ENCODE data around the gene SULT1C3.
"Not testable (repeated sequence)": the region's sequence is repeated elsewhere in the genome, so short reads cannot be mapped to it uniquely, and the experiment has no call there.

SULT1C3 gene

DNA sequence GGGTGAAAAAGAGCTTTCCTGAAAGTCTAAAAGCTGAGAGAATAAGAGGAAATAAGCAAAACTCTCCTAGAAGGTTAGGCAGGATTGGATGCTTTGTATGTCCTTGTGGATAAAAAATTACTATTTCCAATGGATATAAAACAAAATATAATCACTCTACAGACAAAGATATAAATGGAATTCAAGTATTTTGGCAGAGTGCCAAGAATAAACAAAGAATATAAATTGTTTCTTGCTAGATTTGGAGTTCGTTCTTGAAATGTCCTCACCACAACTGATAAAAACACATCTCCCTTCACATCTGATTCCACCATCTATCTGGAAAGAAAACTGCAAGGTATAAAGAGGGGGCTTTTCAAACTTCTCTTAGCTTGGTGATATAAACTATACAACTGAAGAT is 13.3 kb downstream of the SULT1C3 start:
- no peak for DNase-seq

DNA sequence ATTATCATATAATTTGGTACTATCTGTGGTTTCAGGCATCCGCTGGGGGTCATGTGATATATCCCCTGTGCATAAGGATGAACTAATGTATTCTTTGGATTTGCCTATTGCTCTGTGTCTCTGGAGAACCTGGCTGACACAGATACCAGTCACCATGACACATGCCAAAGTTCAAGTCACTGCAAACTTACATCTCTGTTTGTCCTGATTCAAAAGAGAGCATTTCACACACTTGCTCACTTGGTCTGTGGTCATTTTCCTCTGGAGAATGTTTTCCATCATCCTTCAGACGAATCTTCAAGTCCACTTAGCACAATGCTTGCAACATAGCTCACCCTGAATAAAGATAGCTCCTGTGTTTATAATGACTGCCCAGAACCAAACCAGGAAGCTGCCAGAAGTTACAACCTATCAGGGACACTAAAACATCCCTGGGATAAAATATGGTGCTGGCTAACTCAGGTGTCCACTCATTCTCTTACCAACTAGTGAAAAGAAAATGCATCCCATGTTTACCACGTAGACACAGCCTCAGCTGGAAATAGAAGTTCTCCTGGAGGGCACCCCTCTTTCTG is 18.1 kb downstream of the SULT1C3 start:
- DNase-seq, result no peak

DNA sequence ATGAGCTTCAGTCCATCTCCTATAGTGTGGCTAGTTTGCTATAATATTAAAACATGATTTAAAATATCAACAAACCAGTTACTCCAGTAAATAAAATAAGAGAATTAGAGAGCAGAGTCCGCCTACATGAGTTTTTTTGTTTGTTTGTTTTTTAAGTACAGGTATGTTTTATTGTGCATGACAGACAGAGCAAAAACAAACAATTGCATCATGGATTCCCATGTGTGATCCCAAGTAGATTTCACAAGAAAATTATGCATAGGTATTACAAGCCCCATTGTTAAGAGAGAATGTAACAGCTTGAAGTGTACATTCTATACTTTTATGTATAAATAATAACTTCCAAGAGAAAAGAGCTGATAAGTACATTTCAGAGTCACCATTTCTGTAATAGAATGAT is 21.0 kb downstream of the SULT1C3 start:
- DNase-seq, result no peak

DNA sequence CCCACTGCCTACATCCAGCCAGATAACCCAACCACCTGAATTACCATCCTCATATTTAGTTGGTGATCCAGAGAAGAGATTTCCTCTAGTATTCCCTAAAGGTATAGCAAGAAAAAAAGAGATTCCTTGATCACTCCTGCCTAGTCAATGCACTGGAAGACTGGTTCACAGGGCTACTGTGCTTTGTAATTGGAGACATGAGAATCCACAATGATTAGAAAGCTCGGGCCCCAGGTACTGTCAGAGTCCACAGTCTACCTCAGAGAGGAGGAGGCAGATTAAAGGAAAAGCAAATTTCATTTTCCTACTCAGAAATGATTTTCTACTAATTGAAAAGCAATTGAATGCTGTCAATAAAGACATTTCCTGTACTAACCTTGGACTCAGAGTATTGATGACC is 22.3 kb downstream of the SULT1C3 start:
- no peak for DNase-seq

DNA sequence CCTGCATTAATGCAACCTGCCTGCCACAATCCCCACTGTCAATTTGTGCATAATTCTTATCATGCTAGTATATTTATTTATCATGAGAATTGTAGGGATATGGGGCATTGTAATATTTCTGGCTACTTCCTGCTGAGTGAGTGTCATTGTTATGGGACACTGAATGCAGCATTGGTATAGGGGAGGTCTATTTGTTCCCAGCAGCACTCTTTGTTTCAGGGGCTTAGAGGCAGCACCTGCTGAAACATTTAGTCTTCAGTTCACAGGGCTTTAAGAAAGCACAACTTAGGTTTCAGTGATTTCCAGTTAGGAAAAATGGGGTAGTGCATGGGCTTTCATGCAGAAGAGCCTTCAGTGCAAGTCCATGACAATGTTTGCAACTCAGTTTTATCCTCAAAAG is 23.6 kb downstream of the SULT1C3 start:
- DNase-seq, result no peak

DNA sequence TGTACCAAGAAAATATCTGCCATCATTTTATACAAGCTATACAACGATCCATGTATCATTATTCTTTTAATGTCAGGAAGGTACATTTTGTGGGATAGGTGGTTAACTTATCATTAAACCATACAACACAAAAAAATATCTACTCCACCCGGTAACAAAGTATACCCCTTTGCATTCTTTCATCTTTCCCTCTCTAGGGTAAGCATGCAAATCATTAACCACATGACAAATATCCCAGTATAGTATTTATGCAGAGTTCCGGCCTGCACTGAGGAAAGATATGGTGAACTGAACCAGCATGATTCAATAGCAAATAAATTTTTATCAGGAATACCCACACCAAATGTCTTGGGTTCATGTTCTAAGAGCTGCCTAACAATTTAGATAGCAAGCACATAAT is 26.4 kb downstream of the SULT1C3 start:
- DNase-seq, result no peak

DNA sequence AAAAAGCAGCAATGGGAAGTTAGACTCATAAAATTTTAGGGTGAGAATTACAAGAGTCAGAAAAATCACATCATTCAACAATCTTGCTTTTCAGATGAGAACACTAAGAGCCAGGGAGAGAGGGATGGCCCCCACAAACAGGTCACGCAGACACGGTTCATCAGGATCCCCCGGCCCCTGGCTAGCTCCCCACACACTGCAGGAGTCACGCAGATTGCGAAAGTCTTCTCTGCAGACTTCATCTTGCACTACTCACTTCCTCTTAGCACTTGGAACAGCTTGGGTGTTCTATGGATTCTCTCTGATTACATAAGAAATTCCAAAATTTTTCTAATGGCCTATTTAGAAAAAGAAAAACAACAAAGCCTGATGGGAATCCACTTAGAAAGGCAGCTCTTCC is 27.3 kb downstream of the SULT1C3 start:
- no peak for DNase-seq

DNA sequence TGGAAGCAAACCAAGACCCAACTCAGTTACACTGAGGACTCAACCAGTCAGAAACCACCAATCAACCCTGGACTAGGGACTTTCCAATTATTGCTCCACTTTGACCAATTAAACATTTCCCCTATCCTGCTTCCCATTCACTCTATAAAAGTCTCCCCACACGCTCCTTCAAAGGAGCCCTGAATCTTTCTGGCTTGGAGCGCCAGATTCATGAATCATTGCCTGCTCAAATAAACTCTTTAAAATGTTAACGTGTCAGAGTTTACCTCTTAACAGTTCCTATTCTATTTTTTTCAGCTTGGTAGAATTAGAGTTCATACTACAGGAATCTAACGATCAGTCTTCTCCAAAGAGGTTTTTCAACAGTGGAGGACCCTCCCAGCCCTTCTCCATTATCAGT is 28.2 kb downstream of the SULT1C3 start:
- no peak for DNase-seq

DNA sequence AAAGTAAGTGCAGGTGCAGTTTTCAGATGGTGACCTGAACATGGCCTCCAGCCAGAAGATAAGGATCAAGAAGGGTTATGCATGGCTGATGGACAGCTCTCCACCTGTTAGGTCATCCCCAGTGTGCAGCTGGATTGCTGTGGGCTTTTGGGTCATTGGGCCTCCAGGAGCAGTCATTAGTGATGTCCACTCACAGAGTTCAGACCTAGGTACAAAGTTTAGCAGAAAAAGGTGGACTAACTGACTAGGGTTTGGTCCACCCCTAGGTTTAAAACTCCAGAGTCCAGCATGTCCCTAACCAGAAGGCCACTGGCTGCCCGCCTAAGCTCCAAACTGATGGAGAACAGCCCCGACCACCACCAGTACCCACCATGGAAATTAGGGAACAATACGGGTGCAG is 30.6 kb downstream of the SULT1C3 start:
- DNase-seq, result no peak

DNA sequence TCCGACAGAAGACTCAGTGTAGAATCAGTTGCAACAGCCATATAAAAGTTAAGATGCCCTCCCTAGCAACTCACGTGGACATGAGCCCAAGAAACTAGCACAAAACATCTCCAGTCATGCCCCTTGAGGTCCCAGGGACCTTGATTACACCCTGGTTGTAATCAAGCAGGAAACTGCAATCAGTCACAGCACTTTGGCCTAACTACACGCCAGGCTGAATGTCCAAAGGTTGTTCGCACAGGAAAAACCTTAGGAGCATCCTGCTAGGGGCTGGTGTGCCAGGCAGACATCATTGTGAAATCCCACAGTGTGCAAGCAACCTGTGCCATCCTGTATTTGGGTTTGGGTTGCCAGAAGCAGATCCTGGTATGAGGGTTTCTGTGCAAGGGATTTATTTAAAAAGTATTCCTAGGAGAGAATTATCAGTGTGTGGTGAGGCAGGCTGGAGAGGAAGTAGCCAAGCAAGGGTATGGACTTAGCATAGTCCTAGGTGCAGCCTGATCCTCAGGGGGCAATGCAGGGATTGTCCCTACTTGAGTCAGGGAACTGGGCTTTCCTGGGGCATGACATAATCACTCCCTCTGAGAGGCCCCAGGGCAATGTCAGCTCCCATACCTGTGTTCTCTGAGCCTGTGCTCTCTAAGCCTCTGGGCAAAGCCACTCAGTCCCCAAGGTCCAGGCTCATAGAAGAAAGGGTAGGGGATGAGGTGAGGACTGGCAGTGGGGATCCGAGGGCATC is 31.2 kb downstream of the SULT1C3 start:
- DNase-seq, result no peak

DNA sequence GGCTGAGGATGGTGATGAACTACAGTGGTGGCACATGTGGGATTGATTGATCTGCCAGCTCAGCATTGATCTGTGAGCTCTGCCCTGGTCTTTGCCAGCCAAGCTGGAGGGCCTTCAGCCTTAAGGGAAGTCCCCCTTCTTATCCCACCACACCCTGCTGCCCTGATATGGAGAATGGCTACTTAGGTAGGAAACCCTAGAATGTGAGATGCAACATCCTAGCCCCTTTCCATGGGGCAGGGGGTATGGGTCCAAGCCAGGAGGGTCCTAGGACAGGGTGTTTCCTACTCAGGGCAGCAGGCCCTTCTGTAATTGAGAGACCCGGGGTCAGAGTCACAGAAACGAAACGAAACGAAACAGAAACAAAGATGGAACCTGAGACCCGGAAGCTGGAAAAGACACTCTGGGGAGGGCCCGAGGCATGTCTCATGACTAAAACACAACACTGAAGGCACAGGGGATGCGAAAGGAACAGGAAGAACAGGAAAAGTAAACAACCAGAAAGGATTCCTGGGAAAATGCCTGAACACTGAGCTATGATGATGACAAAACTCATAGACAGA is 32.0 kb downstream of the SULT1C3 start:
- peak; percentile 45 for DNase-seq

DNA sequence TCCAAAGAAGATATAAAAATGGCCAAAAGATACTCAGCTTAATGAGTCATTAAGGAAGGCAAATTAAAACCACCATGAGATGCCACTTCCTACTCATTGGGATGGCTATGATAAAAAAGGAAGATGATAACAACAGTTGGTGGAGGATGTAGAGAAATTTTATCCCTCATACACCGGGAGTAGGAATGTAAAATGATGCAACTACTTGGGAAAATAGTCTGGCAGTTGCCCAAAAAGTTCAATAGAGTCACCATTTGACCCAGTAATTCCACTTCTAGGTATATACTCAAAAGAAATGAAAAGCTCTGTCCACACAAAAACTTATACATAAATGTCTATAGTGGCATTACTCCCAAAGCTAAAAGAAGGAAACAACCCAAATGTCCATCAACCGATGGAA is 38.9 kb downstream of the SULT1C3 start:
- no peak for DNase-seq

DNA sequence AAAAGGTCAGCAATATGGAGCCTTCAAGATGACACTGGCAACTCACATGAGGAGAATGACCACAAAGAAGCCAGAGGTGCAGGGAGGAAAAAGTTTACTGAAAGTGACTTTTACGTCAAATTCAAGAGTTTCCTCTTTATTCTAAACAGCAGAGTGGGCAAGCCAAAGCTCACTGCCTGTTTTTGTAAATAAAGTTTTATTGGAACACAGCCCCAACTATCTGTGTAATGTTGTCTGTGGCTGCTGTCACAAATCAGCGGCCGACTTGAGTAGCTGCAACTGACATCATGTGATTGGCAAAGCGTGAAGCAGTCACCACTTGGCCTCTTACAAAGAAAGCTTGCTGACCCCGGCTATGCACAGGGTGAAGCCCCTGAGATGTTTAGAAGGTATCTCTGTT is 39.7 kb downstream of the SULT1C3 start:
- no peak for DNase-seq

DNA sequence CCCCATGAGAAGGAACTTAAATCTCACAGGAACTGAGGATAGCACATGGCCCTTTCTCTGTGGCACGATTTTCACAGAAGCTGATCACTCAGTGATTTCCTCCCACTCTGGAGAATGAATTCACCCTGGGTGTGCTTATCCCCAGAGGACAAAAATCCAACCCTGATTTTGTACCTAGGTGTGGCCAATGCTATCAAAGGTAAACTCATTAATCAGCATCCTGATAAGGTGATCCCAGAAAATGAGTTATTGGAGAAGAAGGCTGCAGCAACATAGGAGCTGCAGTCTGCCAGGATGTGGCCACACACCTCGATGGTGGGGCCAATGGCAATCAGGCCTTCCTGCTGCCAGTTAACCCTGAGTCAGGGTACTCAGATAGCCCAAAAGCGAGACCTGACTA is 40.7 kb downstream of the SULT1C3 start:
- no peak for DNase-seq

DNA sequence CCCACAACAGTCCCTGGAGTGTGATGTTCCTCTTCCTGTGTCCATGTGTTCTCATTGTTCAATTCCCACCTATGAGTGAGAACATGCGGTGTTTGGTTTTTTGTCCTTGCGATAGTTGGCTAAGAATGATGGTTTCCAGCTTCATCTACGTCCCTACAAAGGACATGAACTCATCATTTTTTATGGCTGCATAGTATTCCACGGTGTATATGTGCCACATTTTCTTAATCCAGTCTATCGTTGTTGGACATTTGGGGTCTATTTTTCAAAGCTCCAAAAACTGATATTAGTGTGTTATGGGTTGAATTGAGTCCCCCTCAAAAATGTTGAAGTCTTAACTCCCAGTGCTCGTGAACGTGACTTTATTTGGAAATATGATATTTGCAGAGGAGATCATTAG is 44.8 kb downstream of the SULT1C3 start:
- not testable (repeated sequence) for DNase-seq

DNA sequence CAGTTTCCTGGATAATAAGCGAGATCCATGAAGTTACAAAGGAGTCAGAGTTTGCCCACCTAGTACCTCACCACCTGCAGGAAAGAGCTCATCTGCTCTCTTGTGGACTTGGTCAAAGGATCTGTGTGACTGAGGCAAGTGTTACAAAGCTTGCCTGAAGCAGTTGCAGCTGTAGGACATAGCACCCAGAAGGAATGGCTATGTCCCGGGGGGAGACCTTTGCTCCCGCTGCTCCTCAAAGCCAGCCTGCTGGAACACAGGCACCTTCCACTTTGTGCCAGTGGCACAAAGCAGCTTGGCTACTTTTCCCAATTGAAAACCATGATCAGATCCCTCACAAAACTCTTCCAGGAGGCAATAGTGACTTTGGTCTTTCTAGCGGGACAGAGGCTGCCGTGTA is 45.8 kb downstream of the SULT1C3 start:
- no peak for DNase-seq

DNA sequence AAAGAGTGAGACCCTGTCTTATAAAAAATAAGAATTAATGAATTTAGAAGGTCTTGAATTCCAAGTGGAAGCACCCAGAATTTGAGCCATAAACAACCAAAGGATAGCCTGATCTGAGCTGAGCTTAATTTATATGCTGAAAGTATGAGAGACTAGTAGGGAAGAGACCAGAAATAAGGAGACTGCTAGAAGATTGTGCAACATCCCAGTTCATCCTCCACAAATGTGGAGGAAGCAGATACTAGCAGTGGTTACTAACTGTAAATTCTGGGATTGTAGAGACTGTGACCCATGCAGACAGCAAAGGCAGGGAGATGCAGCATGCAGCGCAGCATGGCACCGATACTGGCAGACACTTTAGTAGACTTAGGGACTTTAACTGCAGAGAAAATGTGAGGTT is 47.4 kb downstream of the SULT1C3 start:
- DNase-seq, result no peak

DNA sequence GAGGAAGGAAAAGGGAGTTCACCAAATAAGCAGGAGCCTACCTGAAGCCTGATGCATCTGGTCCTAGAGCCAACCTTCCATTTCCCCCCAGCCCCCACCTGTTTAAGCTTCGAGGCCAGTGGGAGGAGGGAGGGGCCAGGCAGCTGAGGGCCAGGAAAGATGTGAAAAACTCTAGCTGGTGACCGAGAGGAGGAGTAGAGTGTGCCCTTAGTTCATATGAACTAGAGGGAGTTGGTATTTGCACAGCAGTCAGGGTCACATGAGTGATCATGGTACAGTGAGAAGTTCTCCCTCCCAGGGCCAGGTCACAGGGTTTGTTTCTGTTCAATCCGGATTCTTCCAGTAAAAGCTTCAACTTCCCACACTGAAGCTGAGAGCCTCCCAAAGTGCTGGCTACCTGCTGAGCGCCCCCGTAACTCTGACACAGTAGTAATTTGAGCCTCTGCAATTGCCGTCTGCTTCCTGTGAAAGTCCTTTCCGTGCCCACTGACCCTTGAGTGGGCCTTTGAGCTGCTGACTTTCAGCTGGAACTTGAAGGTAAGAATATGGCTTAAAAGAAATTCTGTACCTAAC is 48.9 kb downstream of the SULT1C3 start, which contains the start of gene SULT1C2:
Gene SULT1C2, plus strand, starts transcription at position 362 of the 573 bp plus-strand sequence. CDS start 4,773 bp downstream, outside the sequence.
- no peak for DNase-seq

DNA sequence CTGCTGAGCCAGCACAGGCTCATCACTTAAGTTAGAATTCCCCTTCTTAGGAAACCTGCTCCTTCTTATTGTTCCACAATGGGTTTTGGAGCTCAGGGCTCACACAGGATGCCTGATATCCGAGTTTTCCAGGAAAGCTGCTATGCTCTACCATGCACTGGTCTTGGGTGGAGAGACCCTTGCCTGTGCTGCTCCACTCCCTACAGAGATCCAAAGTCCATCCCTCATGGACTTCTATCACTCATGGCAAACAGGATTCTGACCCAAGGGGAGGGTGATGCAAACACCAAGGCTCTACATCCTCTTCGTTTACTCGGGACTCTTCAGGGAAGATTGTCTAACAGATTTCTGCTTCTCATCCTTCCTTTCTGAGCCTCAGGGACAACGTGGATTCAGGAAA is 54.1 kb downstream of the SULT1C3 start:
- no peak for DNase-seq

DNA sequence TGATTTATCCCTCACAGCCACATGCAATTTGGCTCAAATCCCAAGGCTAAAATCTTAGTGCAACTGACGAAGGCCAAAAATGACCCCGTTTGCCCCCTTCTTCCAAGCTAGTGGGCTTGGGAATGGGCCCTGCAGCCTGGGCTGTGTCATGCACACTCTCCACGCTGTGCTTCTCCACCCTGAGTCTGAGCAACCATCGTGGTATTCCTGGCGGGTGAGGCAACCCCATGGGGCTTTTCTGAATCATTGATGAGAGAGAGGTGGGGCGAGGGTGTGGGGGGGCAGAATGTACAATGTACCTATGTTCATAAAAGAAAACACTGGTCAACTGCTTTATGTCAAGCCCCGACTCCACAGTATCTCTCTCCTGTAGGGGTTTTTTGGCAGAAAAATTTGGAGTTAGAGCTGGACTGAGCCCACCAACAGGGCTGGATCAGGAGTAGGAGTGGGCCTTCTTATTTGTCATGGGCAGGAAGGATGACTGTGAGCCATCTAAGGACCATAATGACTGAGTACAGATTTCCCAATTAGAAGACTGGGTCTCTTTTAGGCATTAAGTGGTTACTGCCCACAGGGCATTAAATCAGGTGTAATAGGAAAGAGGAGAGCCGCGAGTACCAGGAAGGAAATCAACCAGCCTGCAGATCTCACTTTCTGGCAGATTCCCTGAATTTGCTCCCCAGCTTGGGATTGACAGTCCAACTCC is 57.8 kb downstream of the SULT1C3 start:
- no peak for DNase-seq

DNA sequence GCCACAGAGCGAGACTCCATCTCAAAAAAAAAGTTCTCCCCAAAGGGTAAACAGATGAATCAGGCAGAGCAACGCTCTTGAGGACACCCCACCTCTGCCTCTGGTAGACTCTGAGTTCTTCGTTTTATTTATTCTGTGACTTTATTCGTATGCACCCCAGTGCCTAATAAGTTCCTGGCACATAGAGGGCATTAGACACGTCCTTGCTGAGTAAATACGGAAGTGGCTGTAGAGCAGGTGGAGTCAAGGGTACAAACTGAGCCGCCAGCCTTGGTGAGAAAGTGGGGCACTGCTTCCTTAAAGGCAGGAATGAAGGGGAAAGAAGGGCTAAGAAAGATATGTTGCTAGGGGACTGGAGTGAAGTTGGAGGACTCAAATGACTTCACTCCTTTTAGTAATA is 61.8 kb downstream of the SULT1C3 start:
- no peak for DNase-seq

DNA sequence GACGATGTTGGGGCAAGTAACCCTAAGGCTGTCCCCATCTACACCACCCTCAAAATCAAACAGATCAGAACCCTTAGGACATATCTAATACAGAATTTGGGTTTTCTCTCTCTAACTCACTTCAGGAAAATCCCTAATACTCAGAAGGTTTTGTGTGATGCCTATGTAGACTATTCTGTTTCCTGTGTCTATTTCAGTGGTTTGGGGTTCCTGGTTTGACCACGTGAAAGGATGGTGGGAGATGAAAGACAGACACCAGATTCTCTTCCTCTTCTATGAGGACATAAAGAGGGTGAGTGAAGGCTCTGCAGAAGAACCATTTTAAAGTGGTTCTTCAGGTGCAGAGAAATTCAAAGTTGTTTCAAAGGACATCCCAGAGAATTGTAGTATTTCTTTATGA is 65.2 kb downstream of the SULT1C3 start:
- DNase-seq, result no peak

DNA sequence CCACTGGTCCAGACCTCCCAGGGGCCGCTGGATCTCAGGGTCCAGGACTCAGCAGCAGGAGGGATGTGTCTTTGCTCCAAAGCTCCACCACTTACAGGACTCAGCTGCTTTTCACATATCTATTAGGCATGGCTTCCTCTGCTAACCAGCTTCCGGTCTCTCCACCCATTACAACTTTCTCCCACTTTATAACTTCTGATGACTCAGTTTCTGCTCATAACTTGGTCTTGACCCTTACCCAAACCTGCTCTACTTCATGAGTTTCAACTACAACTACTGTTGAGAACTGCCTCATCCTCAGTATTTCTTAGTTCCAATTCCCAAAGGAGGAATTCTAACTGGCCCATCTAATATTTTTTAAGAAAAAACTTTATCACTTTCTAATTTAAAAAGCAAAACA is 66.1 kb downstream of the SULT1C3 start:
- no peak for DNase-seq

DNA sequence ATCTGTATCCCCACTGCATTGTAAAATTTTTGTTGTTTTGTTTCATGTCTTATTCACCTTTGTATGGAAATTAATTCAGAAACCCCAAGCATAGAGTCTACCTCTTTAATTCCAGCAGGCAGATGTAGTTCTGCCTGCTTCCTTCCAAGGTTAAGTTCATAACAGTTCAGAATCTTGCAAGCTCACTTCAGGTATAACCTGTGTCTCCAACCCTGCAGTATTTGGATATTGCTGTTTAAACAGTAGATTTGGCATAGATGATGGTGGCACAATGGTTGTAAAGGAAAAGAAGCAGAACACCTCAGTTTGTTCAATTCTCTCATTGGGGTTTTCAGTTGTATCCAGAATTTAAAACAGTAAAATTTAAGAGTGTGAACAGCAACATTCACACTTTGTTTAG is 70.1 kb downstream of the SULT1C3 start:
- DNase-seq, result no peak

Data from RPMI8226 (cell line).